Measurements from ENCODE around the gene RASSF5. TPM values are rescaled to one million over a fixed set of nuclear protein-coding genes. Genes with fewer than 3 reads are reported as not detected.

Gene RASSF5
- total and polyA plus RNA-seq, 10 of the 15 experiments (the other 5 are each of a cell fraction or from before 2014, with no cell fraction given) = 14.0 to 89.6 (median 68.9) TPM

DNA sequence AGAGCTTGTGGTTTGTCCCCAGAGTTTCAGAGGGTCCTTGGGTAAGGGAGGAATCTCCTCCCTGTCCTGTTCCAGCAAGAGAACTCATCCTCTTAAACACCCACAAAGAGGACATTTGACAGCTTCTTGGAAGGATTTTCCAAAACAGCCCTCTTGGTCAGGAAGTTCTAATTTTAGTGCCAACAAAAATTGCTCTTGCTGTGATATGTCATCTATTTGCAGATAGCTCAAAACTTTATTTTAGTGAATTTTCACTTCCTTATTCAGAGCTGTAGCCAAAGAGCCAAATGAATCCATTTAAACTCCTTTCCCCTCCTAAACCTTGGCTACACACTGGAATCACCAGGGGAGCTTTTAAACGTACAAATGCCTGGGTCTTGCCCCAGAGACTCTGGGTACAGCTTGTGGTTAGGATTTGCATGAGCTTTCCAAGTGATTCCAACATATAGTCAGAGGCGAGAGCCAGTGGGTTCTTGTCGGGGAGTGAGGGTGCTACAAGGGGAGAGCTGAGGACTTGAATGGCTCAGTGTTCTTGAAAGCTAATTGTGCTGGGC is 11.8 kb upstream of the RASSF5 start (continued):
- TF ChIP-seq, protein P1, sequence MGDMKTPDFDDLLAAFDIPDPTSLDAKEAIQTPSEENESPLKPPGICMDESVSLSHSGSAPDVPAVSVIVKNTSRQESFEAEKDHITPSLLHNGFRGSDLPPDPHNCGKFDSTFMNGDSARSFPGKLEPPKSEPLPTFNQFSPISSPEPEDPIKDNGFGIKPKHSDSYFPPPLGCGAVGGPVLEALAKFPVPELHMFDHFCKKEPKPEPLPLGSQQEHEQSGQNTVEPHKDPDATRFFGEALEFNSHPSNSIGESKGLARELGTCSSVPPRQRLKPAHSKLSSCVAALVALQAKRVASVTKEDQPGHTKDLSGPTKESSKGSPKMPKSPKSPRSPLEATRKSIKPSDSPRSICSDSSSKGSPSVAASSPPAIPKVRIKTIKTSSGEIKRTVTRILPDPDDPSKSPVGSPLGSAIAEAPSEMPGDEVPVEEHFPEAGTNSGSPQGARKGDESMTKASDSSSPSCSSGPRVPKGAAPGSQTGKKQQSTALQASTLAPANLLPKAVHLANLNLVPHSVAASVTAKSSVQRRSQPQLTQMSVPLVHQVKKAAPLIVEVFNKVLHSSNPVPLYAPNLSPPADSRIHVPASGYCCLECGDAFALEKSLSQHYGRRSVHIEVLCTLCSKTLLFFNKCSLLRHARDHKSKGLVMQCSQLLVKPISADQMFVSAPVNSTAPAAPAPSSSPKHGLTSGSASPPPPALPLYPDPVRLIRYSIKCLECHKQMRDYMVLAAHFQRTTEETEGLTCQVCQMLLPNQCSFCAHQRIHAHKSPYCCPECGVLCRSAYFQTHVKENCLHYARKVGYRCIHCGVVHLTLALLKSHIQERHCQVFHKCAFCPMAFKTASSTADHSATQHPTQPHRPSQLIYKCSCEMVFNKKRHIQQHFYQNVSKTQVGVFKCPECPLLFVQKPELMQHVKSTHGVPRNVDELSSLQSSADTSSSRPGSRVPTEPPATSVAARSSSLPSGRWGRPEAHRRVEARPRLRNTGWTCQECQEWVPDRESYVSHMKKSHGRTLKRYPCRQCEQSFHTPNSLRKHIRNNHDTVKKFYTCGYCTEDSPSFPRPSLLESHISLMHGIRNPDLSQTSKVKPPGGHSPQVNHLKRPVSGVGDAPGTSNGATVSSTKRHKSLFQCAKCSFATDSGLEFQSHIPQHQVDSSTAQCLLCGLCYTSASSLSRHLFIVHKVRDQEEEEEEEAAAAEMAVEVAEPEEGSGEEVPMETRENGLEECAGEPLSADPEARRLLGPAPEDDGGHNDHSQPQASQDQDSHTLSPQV (IDR thresholded peaks at IDR 0.05) = no peak

DNA sequence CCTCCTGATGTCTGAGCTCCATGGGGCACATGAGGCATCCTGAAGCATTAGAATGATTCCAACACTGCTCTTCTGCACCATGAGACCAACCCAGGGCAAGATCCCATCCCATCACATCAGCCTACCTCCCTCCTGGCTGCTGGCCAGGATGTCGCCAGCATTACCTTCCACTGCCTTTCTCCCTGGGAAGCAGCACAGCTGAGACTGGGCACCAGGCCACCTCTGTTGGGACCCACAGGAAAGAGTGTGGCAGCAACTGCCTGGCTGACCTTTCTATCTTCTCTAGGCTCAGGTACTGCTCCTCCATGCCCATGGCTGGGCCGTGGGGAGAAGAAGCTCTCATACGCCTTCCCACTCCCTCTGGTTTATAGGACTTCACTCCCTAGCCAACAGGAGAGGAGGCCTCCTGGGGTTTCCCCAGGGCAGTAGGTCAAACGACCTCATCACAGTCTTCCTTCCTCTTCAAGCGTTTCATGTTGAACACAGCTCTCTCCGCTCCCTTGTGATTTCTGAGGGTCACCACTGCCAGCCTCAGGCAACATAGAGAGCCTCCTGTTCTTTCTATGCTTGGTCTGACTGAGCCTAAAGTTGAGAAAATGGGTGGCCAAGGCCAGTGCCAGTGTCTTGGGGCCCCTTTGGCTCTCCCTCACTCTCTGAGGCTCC is 11.1 kb upstream of the RASSF5 start:
- Histone ChIP-seq H3K27me3 (replicated peaks in 1 of 2; ENCODE audit: control insufficient read depth in 2 of 2, insufficient read depth in 2 of 2, low read length in 1 of 2) (no peaks in the 10 kb centered on the region), H2AFZ (ENCODE audit: control insufficient read depth, low read depth, low read length) (no peak overlapping the region), H3K79me2 (ENCODE audit: control insufficient read depth, insufficient read depth, low read length) (no peaks in the 10 kb centered on the region), H3K4me1 (ENCODE audit: control insufficient read depth, insufficient read depth, low read length) (peaks cover 39% of the 10 kb centered on the region), H3K36me3 (ENCODE audit: control insufficient read depth in 2 of 2, insufficient read depth in 2 of 2, low read length in 1 of 2) (peaks cover 18 to 20% of the 10 kb centered on the region in 2 experiments), H3K27ac (ENCODE audit: control insufficient read depth, insufficient read depth) (peak overlapping the region; percentile 90), H3K9ac (ENCODE audit: control insufficient read depth, insufficient read depth, low read length) (peak overlapping the region; percentile 57), H3K4me3 (peak overlapping the region; percentile 34; the same call in 1 of the 2 replicates), H3K4me2 (ENCODE audit: control insufficient read depth, insufficient read depth) (peak overlapping the region; percentile 69), H4K20me1 (ENCODE audit: control insufficient read depth, insufficient read depth) (no peaks in the 10 kb centered on the region), H3K9me3 (replicated peaks; ENCODE audit: control insufficient read depth, insufficient read depth, low read length) (no peaks in the 10 kb centered on the region)
- FAIRE-seq (peak; percentile 93), DNase-seq (ENCODE audit: low read depth, low spot score) (no peak), ATAC-seq (peak; percentile 88)
- ChIA-PET SMC1A (ENCODE audit: uncharacterized antibody, unreplicated experiment) (interaction anchor here (0.6 to 11.5 kb wide), 31 partner anchors 9 to 1206 kb away, joined by 3 to 146 read pairs (median 6); partner anchors contain the start of genes EIF2D, IKBKE and RASSF5), POLR2A (interaction anchor here (0.5 to 4.0 kb wide), 20 partner anchors 9 to 426 kb away, joined by 3 to 60 read pairs (median 4); partner anchors contain the start of genes FCMR, IKBKE and RASSF5), CTCF (interaction anchor here (1.0 to 7.5 kb wide), 21 partner anchors 9 to 195 kb away, joined by 3 to 62 read pairs (median 7); partner anchors contain the start of genes DYRK3, IKBKE and RASSF5), RAD21 (ENCODE audit: unreplicated experiment) (interaction anchor here (0.7 to 4.7 kb wide), 21 partner anchors 9 to 243 kb away, joined by 3 to 69 read pairs (median 8); partner anchors contain the start of genes IKBKE and RASSF5)
- no TSS peak for BruUV-seq (replicated peaks)
- in situ Hi-C loops (cut with MboI) = no loop called here
- WGBS (ENCODE audit: insufficient coverage, insufficient replicate concordance, low lambda C conversion rate, missing lambda C conversion rate) = under 1% methylated on average over 6 of the region's 6 CpGs
- intact Hi-C loops (cut with micrococcal nuclease; ENCODE audit: unreplicated experiment) = no loop called here
- TF ChIP-seq ATF7 (IDR thresholded peaks at IDR 0.05; ENCODE audit: low read depth) = peak; percentile 43; the same call in 1 of the 2 replicates
- peak; percentile 7 to 55; a peak in 3 of 4 replicates for TF ChIP-seq IKZF2 (IDR thresholded peaks at IDR 0.05)
- TF ChIP-seq POLR2AphosphoS5 (IDR thresholded peaks at IDR 0.05; ENCODE audit: low read length) = 0 out of 2 replicates have a peak, but pooled peaks have one; percentile 27
- peak; percentile 96 for TF ChIP-seq NR2F1 (conservative IDR thresholded peaks at IDR 0.05)
- TF ChIP-seq, protein P2, sequence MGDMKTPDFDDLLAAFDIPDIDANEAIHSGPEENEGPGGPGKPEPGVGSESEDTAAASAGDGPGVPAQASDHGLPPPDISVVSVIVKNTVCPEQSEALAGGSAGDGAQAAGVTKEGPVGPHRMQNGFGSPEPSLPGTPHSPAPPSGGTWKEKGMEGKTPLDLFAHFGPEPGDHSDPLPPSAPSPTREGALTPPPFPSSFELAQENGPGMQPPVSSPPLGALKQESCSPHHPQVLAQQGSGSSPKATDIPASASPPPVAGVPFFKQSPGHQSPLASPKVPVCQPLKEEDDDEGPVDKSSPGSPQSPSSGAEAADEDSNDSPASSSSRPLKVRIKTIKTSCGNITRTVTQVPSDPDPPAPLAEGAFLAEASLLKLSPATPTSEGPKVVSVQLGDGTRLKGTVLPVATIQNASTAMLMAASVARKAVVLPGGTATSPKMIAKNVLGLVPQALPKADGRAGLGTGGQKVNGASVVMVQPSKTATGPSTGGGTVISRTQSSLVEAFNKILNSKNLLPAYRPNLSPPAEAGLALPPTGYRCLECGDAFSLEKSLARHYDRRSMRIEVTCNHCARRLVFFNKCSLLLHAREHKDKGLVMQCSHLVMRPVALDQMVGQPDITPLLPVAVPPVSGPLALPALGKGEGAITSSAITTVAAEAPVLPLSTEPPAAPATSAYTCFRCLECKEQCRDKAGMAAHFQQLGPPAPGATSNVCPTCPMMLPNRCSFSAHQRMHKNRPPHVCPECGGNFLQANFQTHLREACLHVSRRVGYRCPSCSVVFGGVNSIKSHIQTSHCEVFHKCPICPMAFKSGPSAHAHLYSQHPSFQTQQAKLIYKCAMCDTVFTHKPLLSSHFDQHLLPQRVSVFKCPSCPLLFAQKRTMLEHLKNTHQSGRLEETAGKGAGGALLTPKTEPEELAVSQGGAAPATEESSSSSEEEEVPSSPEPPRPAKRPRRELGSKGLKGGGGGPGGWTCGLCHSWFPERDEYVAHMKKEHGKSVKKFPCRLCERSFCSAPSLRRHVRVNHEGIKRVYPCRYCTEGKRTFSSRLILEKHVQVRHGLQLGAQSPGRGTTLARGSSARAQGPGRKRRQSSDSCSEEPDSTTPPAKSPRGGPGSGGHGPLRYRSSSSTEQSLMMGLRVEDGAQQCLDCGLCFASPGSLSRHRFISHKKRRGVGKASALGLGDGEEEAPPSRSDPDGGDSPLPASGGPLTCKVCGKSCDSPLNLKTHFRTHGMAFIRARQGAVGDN (IDR thresholded peaks at IDR 0.05) = peak; percentile 67; the same call in 1 of the 2 replicates
- TF ChIP-seq TCF7 (IDR thresholded peaks at IDR 0.05; ENCODE audit: borderline replicate concordance) = no peak
- TF ChIP-seq EP300 (IDR thresholded peaks at IDR 0.05; ENCODE audit: borderline replicate concordance in 1 of 2, control insufficient read depth in 1 of 2, low read depth in 2 of 2, low read length in 2 of 2) = 0 out of 4 replicates have a peak, but pooled peaks of 1 of the 2 experiments have one; percentile 29
- TF ChIP-seq SRF (IDR thresholded peaks at IDR 0.05; ENCODE audit: low read depth in 2 of 2, low read length in 2 of 2) = no peak
- TF ChIP-seq CBX5 (IDR thresholded peaks at IDR 0.05; ENCODE audit: low read depth) = no peak
- peak; percentile 53 for TF ChIP-seq IKZF1 (conservative IDR thresholded peaks at IDR 0.05)
- TF ChIP-seq ESRRA (IDR thresholded peaks at IDR 0.05; ENCODE audit: low read length) = no peak
